Measurements from ENCODE around the gene TMED8.

GRCh38 chr14:77356899-77357298 is 20.0 kb downstream of the TMED8 start:
- TF ChIP-seq CTCF (IDR thresholded peaks at IDR 0.05 in 2 of 3, conservative IDR thresholded peaks at IDR 0.05 in 1 of 3; ENCODE audit: borderline replicate concordance in 1 of 3, insufficient read depth in 1 of 3, low read depth in 2 of 3, low read length in 2 of 3) (no peak), ELF1 (IDR thresholded peaks at IDR 0.05; ENCODE audit: borderline replicate concordance, low read depth) (no peak), CEBPB (IDR thresholded peaks at IDR 0.05; ENCODE audit: low read depth) (no peak)

All from HCT116 (cell line).